Omental fat pad (tissue), 4 donors: Measurements from ENCODE around the gene NDNF. TPM values are rescaled to one million over a fixed set of nuclear protein-coding genes. Genes with fewer than 3 reads are reported as not detected.

ENCODE experiments used
- ATAC-seq: fragments of 150-250 bp; one replicate; pipeline ENCODE4 v1.9.1; 2016; ENCODE audit warnings: mild to moderate bottlenecking, moderate library complexity; ENCODE audit not compliant: low FRiP score
- DNase-seq: peaks from one replicate; pipeline ENCODE4 v3.0.0-alpha.2; 2019; ENCODE audit warnings: low spot score
- total RNA-seq, 4 donors: library from RNA; depleted of rRNA; stranded (reverse); fragments of >200 nt; gene quantifications; one replicate each; pipeline ENCODE4 v1.1.0, GENCODE V29; 2016
- TF ChIP-seq, protein P1 (sequence below), 3 donors: fragments of 450-650 bp; IDR thresholded peaks; one replicate each; pipeline ENCODE4 v1.5.1; 2016 to 2017; ENCODE audit warnings: antibody characterized with exemption in 3 of 3, mild to moderate bottlenecking in 3 of 3, moderate library complexity in 2 of 3

Gene NDNF, protein sequence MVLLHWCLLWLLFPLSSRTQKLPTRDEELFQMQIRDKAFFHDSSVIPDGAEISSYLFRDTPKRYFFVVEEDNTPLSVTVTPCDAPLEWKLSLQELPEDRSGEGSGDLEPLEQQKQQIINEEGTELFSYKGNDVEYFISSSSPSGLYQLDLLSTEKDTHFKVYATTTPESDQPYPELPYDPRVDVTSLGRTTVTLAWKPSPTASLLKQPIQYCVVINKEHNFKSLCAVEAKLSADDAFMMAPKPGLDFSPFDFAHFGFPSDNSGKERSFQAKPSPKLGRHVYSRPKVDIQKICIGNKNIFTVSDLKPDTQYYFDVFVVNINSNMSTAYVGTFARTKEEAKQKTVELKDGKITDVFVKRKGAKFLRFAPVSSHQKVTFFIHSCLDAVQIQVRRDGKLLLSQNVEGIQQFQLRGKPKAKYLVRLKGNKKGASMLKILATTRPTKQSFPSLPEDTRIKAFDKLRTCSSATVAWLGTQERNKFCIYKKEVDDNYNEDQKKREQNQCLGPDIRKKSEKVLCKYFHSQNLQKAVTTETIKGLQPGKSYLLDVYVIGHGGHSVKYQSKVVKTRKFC
- 1 to 10 TPM in 3 of 4 donors, under 1 TPM in 1; 0.84 to 9.3 (median 1.5) TPM for total RNA-seq

DNA sequence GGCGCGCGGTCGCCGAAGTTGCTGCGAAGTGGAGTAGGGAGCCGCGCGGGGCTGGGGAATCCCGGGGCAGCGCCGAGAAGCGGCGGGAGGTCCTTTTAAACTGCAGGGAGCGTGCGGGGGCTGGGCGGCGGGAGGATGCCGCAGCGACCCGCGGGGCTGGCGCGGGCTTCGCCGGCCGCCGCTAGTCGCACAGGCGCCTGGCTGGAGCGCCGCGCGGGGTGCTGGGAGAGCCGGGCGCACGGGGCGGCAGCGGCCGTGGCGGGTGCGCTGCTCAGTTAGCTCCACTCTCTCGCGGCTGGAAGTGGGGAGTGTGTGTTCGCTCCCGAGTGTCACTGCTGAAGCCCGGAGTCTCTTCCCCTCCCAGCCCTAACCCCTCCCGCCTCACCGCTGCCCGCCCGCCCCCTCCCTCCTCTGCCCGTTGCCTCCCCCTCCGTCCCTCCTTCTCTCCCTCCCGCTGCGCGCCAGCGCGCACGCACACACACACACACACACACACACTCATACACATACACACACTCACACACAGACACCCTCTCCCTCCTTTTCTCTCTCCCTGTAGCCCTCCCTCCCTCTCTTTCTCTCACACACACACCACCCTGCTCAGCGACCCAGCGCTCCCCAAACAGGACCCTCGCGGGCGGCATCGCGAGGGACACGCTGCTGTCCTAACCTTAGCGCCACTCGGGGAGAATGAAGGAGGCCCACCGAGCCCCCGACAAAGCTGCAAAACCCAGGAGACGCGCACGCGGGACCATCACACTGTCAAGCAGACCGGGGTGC lies at the start of gene NDNF:
NDNF (minus strand) TSS at position 312 of the 780 bp plus-strand sequence. CDS start 26,698 bp downstream, outside the sequence.
- ATAC-seq, result peak; percentile 56
- TF ChIP-seq, protein P1, sequence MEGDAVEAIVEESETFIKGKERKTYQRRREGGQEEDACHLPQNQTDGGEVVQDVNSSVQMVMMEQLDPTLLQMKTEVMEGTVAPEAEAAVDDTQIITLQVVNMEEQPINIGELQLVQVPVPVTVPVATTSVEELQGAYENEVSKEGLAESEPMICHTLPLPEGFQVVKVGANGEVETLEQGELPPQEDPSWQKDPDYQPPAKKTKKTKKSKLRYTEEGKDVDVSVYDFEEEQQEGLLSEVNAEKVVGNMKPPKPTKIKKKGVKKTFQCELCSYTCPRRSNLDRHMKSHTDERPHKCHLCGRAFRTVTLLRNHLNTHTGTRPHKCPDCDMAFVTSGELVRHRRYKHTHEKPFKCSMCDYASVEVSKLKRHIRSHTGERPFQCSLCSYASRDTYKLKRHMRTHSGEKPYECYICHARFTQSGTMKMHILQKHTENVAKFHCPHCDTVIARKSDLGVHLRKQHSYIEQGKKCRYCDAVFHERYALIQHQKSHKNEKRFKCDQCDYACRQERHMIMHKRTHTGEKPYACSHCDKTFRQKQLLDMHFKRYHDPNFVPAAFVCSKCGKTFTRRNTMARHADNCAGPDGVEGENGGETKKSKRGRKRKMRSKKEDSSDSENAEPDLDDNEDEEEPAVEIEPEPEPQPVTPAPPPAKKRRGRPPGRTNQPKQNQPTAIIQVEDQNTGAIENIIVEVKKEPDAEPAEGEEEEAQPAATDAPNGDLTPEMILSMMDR (IDR thresholded peaks at IDR 0.05), result no peak
- DNase-seq, result no peak

DNA sequence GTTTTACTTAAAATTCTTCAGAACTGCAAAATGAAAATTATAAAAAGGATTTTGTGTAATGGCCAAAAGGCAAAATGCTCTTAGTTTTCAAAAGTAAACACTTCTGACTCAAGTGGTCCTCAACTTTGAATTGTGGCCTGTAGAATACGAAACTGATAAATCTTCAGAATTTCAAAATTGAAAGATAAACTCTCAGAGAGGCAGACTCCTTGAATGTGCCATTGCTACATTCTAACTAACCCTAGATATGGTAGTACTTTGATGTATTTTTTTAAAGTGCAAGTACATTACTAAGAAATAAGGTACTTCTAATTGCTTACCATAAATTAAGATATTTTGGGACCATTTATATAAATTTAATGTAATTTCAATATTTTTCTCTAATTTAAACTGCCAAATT lies 47.4 kb upstream of the NDNF start:
- DNase-seq, result no peak
- ATAC-seq, result no peak
- TF ChIP-seq, protein P1 (IDR thresholded peaks at IDR 0.05), result no peak

DNA sequence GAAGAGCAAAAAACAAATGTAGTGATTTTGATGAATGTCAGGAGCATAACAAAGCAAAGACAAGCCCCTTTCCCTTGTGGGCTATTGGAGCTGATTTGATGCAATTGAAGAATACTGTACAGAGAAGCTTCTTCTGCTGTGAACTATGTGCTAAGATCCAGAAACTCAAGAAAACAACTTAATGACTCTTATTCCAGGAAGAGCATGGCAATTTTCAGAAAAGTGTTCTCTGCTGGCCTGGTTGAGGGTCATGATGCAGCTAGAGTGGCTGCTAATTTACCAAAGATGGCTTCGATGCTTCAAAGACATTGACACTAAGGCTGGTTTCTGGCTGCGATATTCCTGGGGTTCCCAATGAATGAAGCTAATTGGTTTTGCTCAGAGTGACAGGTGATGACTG lies 46.0 kb upstream of the NDNF start:
- TF ChIP-seq, protein P1 (IDR thresholded peaks at IDR 0.05), result no peak
- ATAC-seq (no peak), DNase-seq (no peak)

DNA sequence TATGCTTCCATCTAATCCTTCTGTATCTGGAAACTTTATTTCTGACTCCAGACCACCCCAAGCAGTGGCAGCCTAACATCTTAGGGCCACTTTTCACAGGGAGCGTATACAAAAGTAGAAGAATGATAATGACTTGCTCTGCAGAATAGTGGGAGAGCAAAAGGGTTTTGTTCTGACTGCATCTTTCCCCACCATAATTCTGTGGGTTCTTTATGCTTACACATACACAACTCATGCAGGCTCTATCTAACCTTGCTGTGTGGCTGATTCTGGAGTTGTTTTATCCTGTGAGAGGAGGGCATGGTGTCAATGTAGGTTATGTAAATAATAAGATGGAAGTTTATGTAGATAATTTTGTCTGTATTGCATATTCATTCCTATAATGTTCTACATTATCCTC lies 42.4 kb upstream of the NDNF start:
- DNase-seq, result no peak
- no peak for ATAC-seq
- TF ChIP-seq, protein P1 (IDR thresholded peaks at IDR 0.05), result no peak

DNA sequence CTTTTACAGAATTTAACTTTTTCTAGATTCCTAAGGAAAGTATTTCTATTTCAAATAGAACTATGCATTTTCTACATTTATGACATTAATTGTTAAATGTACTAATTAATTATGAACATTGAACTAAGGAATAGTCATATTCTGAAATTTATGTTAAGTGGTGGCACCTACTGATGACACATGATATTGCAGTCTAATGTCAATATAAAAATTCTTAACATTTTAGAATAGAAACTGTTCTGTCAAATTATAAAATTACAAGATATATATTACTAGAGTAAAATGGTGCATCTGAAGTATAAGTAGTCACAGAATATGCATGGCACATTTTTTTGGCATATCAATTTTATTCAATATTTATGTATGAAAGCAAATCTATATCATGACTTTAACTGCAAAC lies 40.2 kb upstream of the NDNF start:
- ATAC-seq (no peak), DNase-seq (no peak)
- TF ChIP-seq, protein P1 (IDR thresholded peaks at IDR 0.05), result no peak

DNA sequence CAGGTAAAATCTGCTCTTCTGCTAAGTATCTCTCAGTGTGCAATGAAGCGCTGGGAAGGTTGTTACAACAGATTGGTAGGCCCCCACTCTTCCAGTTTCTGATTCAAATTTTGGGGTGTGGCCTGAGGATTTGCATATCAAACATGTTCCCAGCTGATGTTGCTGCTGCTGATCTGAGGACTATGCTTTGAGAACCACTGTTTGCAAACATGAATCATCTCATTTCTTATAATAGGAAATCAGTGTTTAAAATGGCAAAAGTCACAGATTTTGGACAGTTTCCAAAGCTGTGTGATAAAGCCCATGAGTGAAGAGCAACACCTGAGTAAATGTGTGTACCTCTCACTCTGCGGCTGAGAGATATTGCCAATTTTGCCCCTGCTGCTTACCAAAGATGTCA lies 36.2 kb upstream of the NDNF start:
- DNase-seq (no peak), ATAC-seq (no peak)
- TF ChIP-seq, protein P1 (IDR thresholded peaks at IDR 0.05), result no peak
